Skeletal muscle satellite cell (primary cell): ENCODE measurements around the gene TENT5A. TPM values are rescaled to one million over a fixed set of nuclear protein-coding genes. Genes with fewer than 3 reads are reported as not detected.

ENCODE experiments used
- H3K27me3 ChIP-seq: 2 replicates; pipeline ENCODE4 v1.7.0; 2013; ENCODE audit warnings: low read length; ENCODE audit not compliant: control insufficient read depth, insufficient read depth
- H3K36me3 ChIP-seq: 2 replicates; pipeline ENCODE4 v1.7.0; 2013; ENCODE audit warnings: mild to moderate bottlenecking, control low read depth, low read length; ENCODE audit not compliant: insufficient read depth
- H3K4me1 ChIP-seq: 2 replicates; pipeline ENCODE4 v1.7.0; 2013; ENCODE audit warnings: low read length; ENCODE audit not compliant: control insufficient read depth, insufficient read depth
- H3K4me2 ChIP-seq: 2 replicates; pipeline ENCODE4 v1.7.0; 2013; ENCODE audit warnings: mild to moderate bottlenecking, low read length
- H3K4me3 ChIP-seq: 2 replicates; pipeline ENCODE4 v1.7.0; 2013; ENCODE audit warnings: low read length
- H3K9ac ChIP-seq: 2 replicates; pipeline ENCODE4 v1.7.0; 2013; ENCODE audit warnings: mild to moderate bottlenecking, low read depth, low read length, moderate library complexity
- H3K9me3 ChIP-seq: replicated peaks from 2 replicates; pipeline ENCODE4 v1.7.0; 2013; ENCODE audit warnings: mild to moderate bottlenecking, control low read depth, low read length
- total RNA-seq: library from RNA; depleted of rRNA; stranded (reverse); fragments of >200 nt; gene quantifications from 2 replicates; pipeline ENCODE4 v1.2.3, GENCODE V29; 2012; rRNA removed

TENT5A gene
- 19.9 and 30.9 TPM in 2 replicates for total RNA-seq

DNA sequence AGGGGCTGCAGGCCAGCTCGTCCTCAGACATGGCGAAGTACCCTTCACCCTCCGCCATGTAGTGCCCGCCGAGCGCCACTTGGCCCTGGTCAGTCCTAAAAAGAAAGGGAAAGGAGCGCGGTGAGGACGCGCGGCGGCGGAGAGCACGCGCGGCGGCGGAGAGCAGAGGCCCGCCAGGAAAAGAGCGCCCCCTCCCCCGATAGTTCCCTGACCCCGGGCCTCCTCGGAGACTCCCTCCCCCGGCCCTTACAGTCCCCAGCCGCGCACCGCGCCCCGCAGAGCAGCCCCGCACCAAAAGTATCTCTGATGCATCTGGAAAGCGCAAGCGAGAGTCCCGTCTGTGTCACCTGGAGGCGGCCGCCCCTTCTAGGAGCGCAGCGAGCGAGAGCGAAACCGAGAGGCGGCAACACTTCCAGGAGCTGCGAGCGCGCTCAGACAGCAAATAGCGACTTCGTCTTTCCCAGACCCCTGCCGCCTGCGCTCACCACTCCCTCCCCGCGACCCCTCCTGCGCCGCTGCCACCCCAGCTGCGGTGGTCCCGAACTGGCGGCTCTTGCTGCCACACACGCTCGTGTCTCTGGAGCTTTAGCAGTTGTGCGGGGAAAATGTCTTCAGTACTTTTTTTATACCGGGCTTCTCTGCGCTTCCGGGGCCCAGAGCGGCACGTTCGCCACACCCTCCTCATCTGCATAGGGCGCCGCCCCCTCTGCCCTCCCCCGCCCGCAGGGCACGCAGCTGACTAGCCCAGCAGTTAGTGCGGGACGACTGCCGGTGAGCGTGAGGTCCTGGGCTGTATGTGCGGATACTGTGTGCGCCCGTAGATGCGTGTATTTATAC is at the start of gene TENT5A:
TSS of gene TENT5A (minus strand) at position 598 of the 837 bp plus-strand sequence. CDS start at position 58, 540 bp downstream.
- peaks cover 14% of the 10 kb centered on the region for H3K36me3 ChIP-seq
- H3K4me2 ChIP-seq: peak within 1 kb of the TSS; percentile 88
- no peaks in the 10 kb centered on the region for H3K27me3 ChIP-seq
- peak within 1 kb of the TSS; percentile 93 for H3K9ac ChIP-seq
- H3K4me3 ChIP-seq: peak within 1 kb of the TSS; percentile 95
- H3K9me3 ChIP-seq: no peaks in the 10 kb centered on the region
- H3K4me1 ChIP-seq: peaks cover 19% of the 10 kb centered on the region

DNA sequence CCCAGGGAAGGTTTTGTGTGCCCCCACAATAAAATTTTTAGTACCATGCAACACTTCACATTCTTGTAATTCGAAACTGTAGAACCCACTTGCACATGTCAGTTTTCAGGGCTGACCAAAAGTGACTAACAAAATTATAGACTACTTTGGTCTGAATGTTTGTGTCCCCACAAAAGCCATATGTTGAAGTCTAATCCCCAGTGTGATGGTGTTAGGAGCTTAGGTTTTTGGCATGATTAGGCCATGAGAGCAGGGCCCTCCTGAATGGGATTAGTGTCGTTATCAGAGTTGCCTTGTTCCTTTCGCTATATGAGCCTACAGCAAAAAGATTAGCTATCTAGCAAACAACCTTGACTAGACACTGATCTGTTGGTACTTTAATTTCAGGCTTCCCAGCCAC is 49.0 kb upstream of the TENT5A start:
- Histone ChIP-seq H3K27me3 (no peaks in the 10 kb centered on the region), H3K36me3 (no peaks in the 10 kb centered on the region), H3K4me3 (no peak overlapping the region), H3K4me1 (no peaks in the 10 kb centered on the region), H3K4me2 (no peak overlapping the region), H3K9ac (no peak overlapping the region), H3K9me3 (no peaks in the 10 kb centered on the region)

DNA sequence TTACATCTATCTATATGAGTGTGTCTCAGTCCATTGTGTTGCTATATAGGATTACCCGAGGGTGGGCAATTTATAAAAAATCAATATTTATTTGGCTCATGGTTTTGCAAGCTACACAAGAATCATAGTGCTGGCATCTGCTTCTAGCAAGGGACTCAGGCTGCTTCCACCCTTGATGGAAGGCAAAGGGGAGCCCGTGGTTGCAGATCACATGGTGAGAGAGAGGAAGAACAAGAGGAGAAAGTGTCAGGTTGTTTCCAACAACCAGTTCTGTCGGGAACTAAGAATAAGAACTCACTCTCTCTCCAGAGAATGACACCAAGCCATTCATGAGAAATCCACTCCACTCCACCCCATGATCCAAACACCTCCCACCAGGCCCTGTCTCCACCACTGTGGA is 48.2 kb upstream of the TENT5A start:
- Histone ChIP-seq H3K4me2 (no peak overlapping the region), H3K9me3 (no peaks in the 10 kb centered on the region), H3K36me3 (no peaks in the 10 kb centered on the region)

DNA sequence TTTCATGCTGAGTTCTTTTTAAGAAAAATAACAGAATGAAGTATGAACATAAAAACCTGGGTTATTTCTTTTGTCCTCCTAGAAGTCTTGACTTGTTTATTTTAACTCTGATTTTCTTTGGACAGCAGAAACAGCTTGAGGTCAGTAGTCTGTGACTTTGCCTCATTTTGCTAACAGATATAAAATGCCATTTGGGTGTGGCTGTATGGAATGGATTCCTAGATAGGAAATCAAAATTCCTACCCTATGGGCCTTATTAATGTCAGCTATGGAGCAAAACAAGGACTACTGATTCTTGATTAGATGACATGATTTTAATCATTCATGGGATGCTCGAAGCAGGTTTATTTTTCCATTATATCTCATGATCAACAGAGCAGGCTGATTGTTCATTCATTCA is 46.8 kb upstream of the TENT5A start:
- H3K4me1 ChIP-seq: no peaks in the 10 kb centered on the region
- no peak overlapping the region for H3K4me2 ChIP-seq
- H3K4me3 ChIP-seq: no peak overlapping the region
- H3K9ac ChIP-seq: no peak overlapping the region
- no peaks in the 10 kb centered on the region for H3K27me3 ChIP-seq
- no peaks in the 10 kb centered on the region for H3K36me3 ChIP-seq
- no peaks in the 10 kb centered on the region for H3K9me3 ChIP-seq

More for the DNA sequence above, 48.2 kb upstream of the TENT5A start:
- Histone ChIP-seq H3K4me3 (no peak overlapping the region), H3K9ac (no peak overlapping the region), H3K27me3 (no peaks in the 10 kb centered on the region), H3K4me1 (no peaks in the 10 kb centered on the region)

DNA sequence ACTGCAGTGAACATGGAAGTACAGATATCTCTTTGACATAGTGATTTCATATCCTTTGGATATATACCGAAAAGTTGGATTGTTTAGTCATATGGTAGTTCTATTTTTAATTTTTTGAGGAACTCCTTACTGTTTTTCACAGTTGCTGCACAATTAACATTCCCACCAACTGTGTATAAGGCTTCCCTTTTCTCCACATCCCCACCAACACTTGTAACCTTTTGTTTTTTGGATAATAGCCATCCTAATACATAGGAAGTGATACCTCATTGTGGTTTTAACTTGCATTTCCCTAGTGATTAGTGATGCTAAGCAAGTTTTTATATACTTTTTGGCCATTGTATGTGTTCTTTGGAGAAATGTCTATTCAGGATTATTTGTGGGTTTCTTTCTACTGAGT is 45.1 kb upstream of the TENT5A start:
- Histone ChIP-seq H3K4me2 (no peak overlapping the region), H3K4me3 (no peak overlapping the region), H3K9ac (no peak overlapping the region), H3K36me3 (no peaks in the 10 kb centered on the region), H3K4me1 (no peaks in the 10 kb centered on the region), H3K9me3 (no peaks in the 10 kb centered on the region), H3K27me3 (no peaks in the 10 kb centered on the region)

DNA sequence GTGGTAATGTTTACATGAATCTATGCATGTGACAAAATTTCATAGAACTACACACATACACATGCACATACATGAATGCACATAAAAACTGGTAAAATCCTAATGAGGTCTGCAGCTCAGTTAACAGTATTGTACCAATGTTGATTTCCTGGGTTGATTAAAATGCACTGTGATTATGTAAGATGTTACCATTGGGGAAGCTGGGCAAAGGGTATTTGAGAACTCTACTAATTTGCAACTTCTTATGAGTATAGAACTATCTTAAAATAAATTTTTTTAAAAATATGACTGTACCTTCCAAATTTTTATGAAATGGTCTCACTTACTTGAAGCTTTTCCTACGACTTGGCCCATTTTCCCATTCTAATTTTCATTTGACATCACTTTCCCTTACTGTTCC is 43.4 kb upstream of the TENT5A start:
- H3K4me2 ChIP-seq: no peak overlapping the region
- no peak overlapping the region for H3K4me3 ChIP-seq
- no peaks in the 10 kb centered on the region for H3K36me3 ChIP-seq

DNA sequence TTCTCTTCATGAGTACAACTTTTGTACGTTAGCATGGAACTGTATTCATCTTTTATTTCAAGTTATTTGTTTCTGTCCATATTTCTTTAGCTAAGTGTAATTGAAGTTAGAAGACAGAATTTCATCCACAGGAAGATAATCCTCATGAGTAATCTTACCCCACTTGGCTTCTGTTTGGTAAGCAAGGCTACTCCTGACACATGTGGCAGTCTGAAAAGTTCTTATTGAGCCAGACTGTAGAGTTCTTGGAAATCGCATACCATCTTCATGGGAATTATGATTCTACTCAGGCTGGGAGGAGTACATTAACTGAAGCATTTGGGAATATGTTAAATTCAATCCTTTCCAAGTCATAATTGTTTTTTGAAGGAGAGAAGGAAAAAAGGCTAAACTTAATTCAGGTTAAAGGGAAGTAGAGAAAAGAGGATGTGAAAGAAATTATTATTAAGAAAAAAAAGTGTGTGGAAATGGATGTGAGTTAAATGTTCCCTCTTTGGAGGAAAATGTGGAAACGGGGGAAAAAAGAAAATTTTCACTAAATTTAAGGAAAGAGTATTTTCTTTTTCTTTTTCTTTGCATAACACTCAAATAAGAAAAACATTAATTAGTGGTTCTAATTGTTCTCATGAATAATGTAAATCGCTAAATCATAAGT is 41.5 kb upstream of the TENT5A start:
- Histone ChIP-seq H3K36me3 (no peaks in the 10 kb centered on the region), H3K4me2 (no peak overlapping the region), H3K4me1 (peaks cover 2% of the 10 kb centered on the region), H3K27me3 (no peaks in the 10 kb centered on the region), H3K9ac (no peak overlapping the region), H3K4me3 (no peak overlapping the region), H3K9me3 (no peaks in the 10 kb centered on the region)

More for the DNA sequence above, 43.4 kb upstream of the TENT5A start:
- Histone ChIP-seq H3K27me3 (no peaks in the 10 kb centered on the region), H3K9ac (no peak overlapping the region), H3K9me3 (no peaks in the 10 kb centered on the region), H3K4me1 (no peaks in the 10 kb centered on the region)

DNA sequence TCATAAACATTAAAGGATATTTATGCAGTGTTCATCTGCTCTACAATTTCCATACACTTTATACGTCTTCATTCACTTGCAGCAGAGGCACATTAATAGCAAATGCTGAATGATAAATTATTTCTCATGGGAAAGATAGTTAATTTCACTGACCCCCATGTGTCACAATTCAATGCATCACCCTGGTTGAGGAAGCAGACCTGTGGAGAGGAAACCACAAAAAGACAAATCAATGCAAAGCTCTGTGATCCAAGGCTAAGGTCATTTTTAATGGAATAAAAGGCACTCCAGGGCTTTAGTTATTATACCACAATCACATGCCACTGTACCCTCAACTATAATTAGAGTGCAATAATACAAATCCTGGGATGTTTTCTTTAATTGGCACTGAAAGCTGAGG is 40.3 kb upstream of the TENT5A start:
- no peak overlapping the region for H3K9ac ChIP-seq
- H3K9me3 ChIP-seq: no peaks in the 10 kb centered on the region
- no peak overlapping the region for H3K4me2 ChIP-seq
- H3K4me1 ChIP-seq: peaks cover 11% of the 10 kb centered on the region
- H3K4me3 ChIP-seq: no peak overlapping the region
- H3K27me3 ChIP-seq: no peaks in the 10 kb centered on the region
- H3K36me3 ChIP-seq: no peaks in the 10 kb centered on the region

DNA sequence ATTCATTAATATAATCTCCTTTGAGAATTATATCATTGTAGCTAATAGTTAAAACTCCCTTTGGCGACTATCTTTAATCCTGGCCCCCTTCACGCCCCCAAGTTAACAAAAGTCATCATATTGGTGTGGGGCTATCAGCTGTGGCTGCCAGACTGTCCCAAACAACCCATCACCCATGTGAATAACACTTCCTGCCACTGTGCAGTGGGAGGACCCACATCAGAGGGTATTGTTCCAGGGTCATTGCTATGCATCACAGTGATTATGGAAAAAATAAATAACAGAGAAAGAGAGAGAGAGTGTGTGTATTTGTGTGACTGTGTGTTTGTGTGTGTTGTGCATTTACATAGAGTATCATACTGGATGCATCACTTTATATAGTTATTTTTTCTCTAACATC is 39.3 kb upstream of the TENT5A start:
- no peaks in the 10 kb centered on the region for H3K27me3 ChIP-seq

DNA sequence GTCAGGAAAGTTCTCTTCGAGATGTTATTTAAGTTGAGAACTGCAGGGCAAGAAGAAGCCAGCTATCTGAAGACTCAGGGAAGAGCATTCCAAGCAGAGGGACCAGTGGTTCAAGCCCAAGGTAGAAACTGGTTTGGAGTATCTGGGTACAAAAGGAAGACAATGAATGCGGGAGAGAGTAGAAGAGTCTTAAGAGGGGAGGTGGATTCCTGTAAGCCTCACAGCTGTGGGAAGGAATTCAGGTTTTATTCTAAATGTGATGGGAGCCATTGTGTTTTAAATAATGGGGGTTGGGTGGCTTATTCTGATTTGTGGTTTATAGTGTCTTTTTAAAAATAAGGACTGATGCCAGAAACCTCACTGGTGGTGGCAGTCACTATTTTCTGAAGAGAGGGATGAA is 37.6 kb upstream of the TENT5A start:
- no peaks in the 10 kb centered on the region for H3K27me3 ChIP-seq
- H3K4me2 ChIP-seq: no peak overlapping the region
- no peaks in the 10 kb centered on the region for H3K36me3 ChIP-seq
- H3K9ac ChIP-seq: no peak overlapping the region
- peaks cover 22% of the 10 kb centered on the region for H3K4me1 ChIP-seq
- no peak overlapping the region for H3K4me3 ChIP-seq
- no peaks in the 10 kb centered on the region for H3K9me3 ChIP-seq

More for the DNA sequence above, 39.3 kb upstream of the TENT5A start:
- H3K9ac ChIP-seq: no peak overlapping the region
- no peak overlapping the region for H3K4me3 ChIP-seq
- H3K4me1 ChIP-seq: peaks cover 22% of the 10 kb centered on the region
- no peak overlapping the region for H3K4me2 ChIP-seq
- H3K9me3 ChIP-seq: no peaks in the 10 kb centered on the region
- no peaks in the 10 kb centered on the region for H3K36me3 ChIP-seq

DNA sequence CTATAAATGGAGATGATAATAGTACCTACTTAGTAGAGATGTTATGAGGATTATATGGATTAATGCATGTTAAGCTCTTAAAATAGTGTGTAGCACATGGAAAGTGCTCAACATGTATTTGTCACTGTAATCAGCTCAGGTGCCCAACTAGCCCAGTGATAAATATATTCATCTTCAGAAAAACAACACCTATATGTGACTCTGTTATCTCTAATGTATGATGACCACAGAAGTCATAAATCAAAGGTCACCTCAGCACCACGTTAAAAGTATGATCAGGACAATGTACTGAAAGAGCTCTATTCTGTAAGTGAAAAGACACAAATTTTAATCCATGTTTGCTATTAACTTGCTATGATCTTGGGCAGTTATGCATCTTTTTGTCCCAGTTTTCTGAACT is 36.8 kb upstream of the TENT5A start:
- no peak overlapping the region for H3K4me2 ChIP-seq
- no peaks in the 10 kb centered on the region for H3K36me3 ChIP-seq
- peaks cover 22% of the 10 kb centered on the region for H3K4me1 ChIP-seq
- H3K9me3 ChIP-seq: no peaks in the 10 kb centered on the region
- no peaks in the 10 kb centered on the region for H3K27me3 ChIP-seq
- H3K9ac ChIP-seq: no peak overlapping the region
- no peak overlapping the region for H3K4me3 ChIP-seq
